Measurements from ENCODE around the gene TNFRSF6B.

The TNFRSF6B gene

DNA sequence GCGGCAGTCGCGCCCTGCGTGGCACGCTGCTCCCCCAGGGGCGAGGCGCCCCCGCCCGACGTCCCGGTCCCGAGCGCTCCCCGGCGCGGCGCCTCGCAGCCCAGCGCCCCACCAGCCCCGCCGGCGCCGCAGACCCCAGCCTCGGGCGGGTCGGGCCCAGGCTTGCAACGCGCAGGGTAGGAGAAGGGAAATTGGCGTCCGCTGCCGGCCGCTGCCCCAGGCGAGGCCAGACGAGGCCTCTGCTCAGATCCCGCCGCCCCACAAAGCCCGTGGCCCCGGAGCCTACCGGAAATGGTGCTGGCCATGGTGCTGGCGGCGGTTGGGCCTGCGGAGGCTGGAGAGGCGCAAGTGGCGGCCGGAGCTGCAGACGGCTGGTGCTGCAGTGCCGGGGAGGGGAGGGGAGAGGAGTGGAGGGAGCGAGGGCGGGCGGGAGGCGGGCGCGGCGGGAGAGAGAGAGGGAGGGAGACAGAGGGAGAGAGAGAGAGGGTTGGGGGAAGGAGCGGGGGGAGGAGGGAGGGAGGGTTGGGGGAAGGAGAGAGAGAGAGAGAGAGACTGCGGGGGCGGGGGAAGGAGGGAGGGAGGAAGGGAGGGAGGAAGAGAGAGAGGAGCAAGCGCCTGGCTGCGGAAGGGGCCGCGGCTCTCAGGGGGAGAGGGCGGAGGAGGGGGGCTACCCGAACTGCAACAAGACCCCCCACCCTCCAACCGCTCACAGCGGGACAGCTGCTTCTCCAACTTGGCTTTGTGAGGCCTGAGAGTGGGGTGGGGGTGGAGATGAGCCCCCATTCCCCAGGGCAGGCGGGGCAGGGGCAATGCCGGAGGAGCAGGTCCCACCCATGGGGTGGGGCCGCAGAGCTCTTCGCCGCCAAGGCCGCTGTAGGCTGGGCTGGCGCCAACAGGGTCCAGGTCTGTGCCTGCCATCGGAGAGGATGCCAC lies 43.1 kb upstream of the TNFRSF6B start, which contains the start of gene STMN3:
STMN3 (minus strand) TSS at position 384 of the 933 bp plus-strand sequence; CDS start at position 305, 79 bp downstream.
- TF ChIP-seq, protein P1, sequence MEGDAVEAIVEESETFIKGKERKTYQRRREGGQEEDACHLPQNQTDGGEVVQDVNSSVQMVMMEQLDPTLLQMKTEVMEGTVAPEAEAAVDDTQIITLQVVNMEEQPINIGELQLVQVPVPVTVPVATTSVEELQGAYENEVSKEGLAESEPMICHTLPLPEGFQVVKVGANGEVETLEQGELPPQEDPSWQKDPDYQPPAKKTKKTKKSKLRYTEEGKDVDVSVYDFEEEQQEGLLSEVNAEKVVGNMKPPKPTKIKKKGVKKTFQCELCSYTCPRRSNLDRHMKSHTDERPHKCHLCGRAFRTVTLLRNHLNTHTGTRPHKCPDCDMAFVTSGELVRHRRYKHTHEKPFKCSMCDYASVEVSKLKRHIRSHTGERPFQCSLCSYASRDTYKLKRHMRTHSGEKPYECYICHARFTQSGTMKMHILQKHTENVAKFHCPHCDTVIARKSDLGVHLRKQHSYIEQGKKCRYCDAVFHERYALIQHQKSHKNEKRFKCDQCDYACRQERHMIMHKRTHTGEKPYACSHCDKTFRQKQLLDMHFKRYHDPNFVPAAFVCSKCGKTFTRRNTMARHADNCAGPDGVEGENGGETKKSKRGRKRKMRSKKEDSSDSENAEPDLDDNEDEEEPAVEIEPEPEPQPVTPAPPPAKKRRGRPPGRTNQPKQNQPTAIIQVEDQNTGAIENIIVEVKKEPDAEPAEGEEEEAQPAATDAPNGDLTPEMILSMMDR (IDR thresholded peaks at IDR 0.05; ENCODE audit: insufficient read depth, low read depth, low read length, missing control alignments) = no peak
- peak; percentile 77 for DNase-seq (ENCODE audit: low read depth)
- H3K4me3 ChIP-seq (ENCODE audit: low read length) = no peak within 1 kb of the TSS

DNA sequence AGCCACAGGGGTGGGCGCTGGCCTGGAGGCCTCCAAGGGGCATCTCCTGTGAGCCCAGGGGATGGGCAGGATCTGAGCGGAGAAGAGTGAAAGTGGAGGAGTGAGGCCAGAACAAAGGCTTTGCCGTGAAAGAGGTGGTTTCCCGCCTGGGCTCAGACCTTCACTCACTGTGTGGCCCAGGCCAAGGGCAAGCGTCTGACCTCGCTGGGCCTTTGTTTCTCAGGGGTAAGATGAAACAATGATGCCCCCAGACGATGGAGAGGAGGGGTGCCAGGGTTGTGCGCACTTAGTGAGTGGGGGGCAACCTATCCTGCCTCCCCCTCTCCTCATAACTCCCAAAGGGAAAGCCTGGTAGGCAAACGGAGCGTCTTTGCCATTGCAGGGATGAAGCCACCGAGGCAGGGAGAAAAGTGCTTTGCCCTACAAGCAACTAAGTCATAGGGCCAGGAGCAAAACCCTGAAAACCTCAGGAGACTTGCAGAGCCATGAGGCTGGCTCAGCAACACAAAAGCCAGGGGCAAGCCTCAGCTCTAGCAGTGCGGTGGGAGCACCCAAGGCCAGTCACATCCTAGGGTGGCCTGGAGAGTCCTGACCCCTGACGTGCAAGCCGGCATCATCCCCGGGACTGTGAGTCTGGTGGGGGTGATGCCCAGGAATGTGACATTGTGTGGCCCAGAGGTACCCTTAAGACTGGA lies 42.3 kb upstream of the TNFRSF6B start:
- TF ChIP-seq, protein P1 (IDR thresholded peaks at IDR 0.05; ENCODE audit: insufficient read depth, low read depth, low read length, missing control alignments) = no peak
- no peak overlapping the region for H3K4me3 ChIP-seq (ENCODE audit: low read length)
- no peak for DNase-seq (ENCODE audit: low read depth)

DNA sequence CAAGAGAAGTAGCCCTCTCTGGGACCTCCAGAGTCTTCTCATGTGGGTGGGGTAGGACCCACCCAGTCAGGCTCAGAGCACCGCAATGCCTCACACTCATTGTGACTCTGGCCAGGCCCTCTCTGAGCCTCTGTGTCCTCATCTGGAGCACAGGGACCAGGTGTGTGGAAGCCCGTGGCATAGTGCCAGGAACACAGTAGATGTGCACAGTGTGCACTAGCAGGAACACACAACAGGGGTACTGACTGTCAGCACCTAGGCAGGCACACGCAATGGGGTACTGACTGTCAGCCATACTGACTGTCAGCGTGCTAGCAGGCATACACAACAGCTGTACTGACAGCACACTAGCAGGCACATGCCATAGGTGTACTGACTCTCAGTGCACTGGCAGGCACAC lies 41.2 kb upstream of the TNFRSF6B start:
- DNase-seq (ENCODE audit: low read depth) = no peak
- TF ChIP-seq, protein P1 (IDR thresholded peaks at IDR 0.05; ENCODE audit: insufficient read depth, low read depth, low read length, missing control alignments) = no peak
- H3K4me3 ChIP-seq (ENCODE audit: low read length) = no peak overlapping the region

DNA sequence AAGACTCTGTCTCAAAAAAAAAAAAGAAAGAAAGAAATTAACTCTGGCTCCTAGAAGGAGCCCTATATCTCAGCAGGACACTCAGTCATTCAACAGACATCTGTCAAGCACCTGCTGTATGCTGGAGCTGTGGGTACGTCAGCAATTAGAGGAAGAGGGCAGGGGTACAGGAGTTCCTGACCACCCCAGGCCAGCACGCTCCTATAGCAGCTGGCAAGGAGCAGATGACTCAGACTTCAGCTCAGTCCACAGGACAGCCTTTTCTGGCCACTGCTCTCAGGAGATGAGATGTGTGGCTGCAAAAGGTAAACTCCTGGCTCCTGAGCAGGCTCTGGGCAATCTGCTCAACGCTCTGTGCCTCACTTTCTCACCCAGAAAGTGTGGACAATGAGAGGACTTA lies 40.0 kb upstream of the TNFRSF6B start:
- TF ChIP-seq, protein P1 (IDR thresholded peaks at IDR 0.05; ENCODE audit: insufficient read depth, low read depth, low read length, missing control alignments) = no peak
- no peak for DNase-seq (ENCODE audit: low read depth)
- no peak overlapping the region for H3K4me3 ChIP-seq (ENCODE audit: low read length)

DNA sequence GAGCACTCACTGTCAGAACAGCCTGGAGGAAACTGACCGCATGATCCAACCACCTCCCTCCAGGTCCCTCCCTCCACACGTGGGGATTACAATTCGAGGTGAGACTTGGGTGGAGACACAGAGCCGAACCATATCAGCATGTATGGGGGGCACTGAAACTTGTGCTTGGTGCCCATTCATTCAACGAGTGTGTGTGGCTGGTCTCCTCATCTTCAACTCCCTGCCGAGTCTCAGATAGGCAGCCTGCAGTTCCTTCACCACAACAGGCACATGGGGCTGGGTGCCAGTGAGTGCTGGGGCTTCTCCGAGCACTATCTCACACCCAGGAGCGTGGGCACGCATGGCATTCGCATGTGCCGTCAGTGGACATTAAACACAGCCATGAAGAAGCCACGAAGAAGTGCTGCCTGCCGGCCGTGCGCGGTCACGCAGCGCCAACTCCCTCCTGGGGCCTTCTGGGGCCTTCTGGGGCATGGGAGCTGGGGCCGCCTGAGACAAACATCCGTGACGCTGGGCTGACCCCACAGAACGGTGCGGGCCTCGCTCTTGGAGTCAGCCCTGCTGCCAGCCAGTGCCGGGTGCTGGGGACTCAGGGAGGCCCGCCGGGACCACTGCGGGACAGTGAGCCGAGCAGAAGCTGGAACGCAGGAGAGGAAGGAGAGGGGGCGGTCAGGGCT lies 39.1 kb upstream of the TNFRSF6B start:
- TF ChIP-seq, protein P1 (IDR thresholded peaks at IDR 0.05; ENCODE audit: insufficient read depth, low read depth, low read length, missing control alignments) = no peak
- DNase-seq (ENCODE audit: low read depth) = no peak
- peak overlapping the region; percentile 93 for H3K4me3 ChIP-seq (ENCODE audit: low read length)

DNA sequence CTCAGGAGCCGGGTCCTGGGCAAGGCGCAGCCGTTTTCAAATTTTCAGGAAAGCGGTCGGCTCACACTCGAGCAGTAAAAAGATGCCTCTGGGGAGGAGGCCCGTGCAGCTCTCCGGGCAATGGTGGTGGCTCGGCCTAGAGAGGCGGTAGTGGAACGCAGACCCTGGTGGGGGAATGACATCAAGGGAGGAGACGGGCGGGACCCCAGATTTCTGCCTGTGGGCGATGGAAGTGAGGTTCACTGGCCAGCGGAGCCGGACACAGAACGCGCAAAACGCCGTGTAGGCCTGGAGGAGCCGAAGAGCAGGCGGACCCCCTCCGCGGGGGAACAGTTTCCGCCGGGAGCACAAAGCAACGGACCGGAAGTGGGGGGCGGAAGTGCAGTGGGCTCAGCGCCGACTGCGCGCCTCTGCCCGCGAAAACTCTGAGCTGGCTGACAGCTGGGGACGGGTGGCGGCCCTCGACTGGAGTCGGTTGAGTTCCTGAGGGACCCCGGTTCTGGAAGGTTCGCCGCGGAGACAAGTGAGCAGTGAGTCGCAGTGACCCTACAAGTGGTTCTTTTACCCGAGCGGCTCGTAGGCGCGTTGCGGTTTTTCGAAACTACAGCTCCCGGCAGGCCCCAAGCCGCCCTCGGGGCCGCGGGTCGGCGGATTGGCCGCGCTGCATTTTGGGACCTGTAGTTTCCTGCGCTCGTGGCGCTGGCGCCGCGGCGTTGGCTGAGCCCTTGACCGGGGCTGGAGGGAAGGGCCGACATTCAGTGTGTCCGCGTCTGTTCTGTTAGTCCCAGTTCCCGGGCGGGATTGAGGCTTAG lies 38.3 kb upstream of the TNFRSF6B start, which contains the start of gene RTEL1:
RTEL1 (plus strand) TSS at position 376 of the 812 bp plus-strand sequence. CDS start 1,091 bp downstream, outside the sequence.
- H3K4me3 ChIP-seq (ENCODE audit: low read length) = peak within 1 kb of the TSS; percentile 93
- DNase-seq (ENCODE audit: low read depth) = peak; percentile 94
- TF ChIP-seq, protein P1 (IDR thresholded peaks at IDR 0.05; ENCODE audit: insufficient read depth, low read depth, low read length, missing control alignments) = no peak
